HG03135 (cell line): ENCODE results near the gene TMEM108.

ENCODE experiments used
- ATAC-seq: cut with Tn5 transposase; IDR thresholded peaks from one replicate; pipeline ENCODE4 v1.9.1; 2021; ENCODE audit warnings: mild to moderate bottlenecking, moderate library complexity; ENCODE audit not compliant: unreplicated experiment

The TMEM108 gene

DNA sequence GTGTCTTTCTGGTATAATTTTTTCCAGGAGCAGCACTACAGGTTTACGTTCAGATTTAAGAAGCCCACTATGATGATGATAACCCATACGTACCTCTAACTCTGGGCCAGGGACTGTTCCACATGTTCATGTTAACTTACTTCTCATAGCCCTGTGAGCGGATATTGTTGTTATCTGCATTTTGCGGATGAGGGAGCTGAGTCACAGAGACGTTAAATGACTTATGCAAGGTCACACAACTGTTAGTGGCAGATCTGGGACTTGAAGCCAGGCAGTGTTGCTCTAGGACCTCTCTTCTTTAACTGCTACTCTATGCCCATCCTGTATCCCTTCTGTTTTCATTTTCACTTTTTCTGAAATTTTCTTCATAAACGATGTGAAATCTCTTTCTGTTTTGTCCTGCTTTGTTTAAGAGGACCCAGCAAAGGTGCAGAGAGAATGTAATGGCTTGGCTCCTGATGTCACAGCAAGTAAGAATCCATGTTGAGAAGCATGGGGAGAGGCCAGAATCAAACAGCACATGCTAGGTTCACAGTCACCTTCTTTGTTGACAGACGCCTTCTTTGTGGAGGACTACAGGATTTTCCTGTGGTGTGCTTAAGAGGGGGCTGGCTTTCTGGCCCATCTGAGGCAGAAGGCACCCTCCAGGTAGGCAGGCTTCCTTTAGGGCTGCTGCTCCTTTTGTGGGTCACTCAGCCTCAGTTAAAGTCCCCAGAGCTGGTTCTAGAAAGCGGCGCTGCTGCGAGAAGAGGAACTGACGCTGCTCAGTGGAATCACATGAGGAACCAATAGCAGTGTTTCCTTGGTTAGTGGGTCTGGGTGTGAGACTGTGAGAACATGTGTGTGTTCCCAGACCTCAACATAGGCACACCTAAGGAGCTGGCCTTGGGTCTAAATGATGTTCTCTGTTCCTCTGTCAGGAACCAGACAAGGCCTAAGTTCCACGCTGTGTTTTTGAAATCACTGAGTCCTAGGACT, 121.6 kb downstream of the TMEM108 start:
- no peak for ATAC-seq

- ATAC-seq, result no peak
These were observed 123.5 kb downstream of the TMEM108 start for GRCh38 chr3:133161656-133162055.

DNA sequence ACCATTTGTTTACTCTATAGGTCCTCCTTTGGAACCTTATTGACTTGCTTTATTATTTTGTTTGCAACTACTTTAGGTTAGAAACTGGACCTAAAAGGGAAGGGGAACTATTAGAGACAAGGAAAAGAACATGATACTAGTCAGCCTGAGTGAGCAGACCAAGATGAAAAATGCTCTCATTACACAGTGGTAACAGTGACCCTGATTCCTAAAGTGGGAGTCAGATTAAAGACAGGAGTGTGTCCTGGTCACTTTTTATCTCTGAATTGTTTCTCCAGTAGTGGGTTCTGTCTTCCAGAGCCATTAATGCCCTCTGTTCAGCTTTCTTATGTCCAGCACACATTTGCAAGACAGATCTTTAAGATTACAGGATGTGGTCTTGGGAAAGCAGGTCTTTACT, 124.1 kb downstream of the TMEM108 start:
- no peak for ATAC-seq

GRCh38 chr3:133162670-133163305, 124.6 kb downstream of the TMEM108 start:
- ATAC-seq, result no peak

GRCh38 chr3:133167340-133168024, 129.3 kb downstream of the TMEM108 start:
- no peak for ATAC-seq

GRCh38 chr3:133168025-133168401, 129.8 kb downstream of the TMEM108 start:
- ATAC-seq, result no peak

DNA sequence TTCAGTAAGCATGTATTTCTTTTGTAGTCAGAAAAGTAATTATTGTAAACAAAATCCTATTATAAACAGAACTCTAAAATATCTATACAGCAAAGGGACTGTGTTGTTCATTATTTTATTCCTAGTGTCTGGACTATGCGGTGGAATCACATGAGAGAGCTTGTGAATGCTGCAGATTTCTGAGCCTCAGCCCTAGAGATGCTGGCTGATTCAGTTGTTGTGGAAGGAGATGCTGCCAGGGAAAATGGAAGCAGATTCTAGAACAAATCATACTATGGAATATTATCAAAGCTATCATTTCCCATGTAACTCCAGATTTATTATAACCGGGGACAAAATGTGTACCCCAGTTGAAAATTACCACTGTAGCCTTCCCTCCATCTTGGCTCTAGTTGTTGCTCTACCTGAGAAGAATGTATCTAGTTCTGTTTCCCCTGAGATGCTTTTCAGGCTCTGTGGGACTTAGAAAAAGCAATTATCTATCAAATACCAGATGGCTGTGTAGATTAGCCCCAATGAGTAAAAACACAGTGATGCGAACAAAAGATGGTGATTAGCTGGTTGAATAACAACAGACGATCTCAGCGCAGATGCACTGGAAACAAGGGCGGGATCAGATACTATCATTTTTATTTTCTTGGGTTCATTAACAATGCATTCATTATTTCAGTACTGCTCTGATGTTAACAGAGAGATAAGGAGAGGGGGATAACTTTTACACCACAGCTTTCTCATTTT, 131.3 kb downstream of the TMEM108 start:
- ATAC-seq, result no peak

DNA sequence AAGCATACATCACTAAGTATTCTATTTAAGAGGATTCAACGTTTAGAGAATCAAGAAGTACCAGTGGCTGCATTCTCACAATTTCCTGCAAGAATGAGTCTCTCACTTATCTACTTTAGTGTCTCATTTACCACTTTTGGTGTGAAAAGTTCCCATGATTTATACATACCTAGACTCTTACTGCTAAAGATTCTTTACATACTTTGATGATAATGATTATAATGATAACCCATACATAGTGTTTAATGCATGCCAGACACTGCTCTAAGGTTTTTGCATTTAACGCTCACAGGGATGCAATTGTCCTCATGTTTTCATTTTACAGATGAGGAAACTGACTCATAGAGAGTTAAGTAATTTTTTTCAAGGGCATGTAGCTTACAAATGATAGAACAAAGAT, 133.6 kb downstream of the TMEM108 start:
- no peak for ATAC-seq

DNA sequence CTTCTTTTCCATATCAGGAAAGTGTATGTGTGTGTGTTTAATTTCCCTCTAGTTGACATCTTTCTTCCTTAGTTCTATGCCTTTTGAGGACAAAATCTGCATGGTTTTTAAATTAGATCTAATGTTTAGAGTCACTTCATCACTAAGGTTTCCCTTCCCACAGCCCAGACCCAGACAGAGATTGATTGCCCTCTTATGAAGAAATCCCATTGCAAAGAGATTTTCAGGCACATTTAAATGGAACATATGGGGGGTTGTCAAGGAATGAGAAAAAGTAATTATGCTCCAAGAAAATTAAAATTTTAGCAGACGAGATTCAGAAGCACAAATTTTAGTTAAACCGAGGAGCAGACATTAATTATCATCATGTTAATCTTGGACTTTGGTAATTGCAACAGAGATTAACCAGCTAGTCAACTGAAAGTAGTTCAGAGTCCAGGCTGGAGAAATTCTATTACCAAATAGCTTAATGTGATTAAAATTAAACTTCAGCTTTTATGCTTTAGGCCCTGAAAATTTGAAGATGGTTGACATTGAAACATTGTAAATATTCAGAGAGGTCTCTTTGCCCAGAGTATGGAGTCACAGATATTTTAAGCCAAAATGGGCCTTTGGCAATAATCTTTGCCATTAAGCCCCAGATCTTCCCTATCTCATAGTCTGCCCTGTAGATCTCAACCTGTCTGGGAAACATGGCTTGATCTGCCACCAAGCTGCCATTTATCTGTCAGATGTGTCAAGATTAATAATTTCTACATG, 143.4 kb downstream of the TMEM108 start:
- ATAC-seq, result no peak

DNA sequence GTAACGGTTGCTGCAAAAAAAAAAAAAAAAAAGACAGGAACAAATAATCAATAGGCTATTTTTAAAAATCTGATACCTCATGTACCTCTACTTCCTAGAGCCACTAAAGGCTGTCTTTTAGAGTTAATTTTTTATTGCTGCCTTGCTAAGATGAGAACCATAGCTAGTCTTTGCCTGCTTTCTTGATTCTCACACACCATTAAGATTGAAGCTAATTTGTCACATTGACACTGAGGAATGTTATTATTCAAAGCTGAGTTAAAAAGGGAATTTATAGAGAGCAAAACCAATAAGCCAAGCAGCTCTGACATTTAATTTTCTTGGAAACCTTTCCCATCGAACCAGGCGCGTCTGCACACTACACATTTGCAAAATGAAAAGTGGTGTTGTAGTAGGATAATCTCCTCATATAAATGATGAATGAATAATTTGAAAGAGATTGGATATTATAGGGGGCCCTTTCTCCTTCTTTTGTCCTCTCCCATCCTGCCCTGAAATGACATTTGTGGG, 149.7 kb downstream of the TMEM108 start:
- no peak for ATAC-seq

DNA sequence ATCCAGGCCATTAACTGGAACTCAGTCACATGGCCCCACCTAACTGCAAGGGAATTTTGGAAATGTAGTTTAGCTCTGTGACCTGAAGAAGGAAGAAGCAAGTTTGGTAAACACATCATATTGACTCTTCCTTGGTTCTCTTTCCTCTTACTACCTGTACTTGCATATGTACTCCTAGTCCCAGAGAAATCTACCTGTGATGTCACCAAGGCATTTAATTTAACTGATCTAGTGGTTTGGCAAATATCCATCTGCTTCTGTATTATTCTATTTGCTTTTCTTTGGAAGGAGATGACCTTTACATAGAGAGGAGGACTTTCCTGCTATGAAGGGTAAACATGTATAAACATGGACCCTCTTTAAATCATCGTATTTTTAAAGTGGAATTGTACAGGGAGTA, 150.8 kb downstream of the TMEM108 start:
- ATAC-seq, result no peak

- no peak for ATAC-seq
These were observed 151.7 kb downstream of the TMEM108 start for GRCh38 chr3:133189893-133190292.

- no peak for ATAC-seq
These were observed 153.6 kb downstream of the TMEM108 start for GRCh38 chr3:133191818-133192217.

- ATAC-seq, result no peak
These were observed 154.3 kb downstream of the TMEM108 start for GRCh38 chr3:133192363-133192945.

DNA sequence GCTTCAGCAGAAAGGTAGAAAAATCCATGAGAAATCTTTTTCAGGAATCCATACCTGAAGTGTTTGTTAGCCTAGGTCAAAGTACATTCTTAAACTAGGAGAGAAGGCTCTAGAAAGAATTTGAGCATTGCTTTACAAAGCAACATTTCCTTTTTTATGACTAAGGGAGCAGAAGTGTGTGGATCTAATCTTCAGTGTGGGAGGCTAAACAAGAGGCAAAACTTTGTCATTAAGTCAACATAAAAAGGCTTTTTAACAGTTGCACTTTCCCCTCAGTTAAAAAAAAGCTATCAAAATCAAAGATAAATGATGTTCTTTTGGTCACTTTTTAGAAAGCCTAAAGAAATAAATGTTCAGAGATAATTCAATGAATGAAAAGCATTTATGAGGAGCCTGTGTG, 154.8 kb downstream of the TMEM108 start:
- ATAC-seq, result no peak

DNA sequence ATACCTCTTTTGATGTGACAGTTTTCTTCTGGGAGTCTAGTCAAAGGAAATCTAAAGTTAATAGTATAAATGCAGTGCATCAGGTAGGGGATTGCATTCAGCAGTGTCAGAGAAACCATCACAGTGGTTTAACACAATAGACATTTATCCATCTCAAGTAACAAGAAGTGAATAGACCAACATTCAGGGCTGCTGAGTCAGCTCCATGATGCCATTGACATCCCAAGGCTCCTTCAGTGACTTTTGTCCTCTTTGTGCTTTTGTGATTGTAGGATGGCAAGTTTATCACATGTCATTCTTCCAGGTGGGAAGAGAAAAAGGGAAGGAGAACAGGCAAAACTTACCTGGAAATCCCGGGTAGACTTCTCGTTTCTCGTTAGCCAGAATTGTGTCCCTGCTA, 158.3 kb downstream of the TMEM108 start:
- no peak for ATAC-seq

DNA sequence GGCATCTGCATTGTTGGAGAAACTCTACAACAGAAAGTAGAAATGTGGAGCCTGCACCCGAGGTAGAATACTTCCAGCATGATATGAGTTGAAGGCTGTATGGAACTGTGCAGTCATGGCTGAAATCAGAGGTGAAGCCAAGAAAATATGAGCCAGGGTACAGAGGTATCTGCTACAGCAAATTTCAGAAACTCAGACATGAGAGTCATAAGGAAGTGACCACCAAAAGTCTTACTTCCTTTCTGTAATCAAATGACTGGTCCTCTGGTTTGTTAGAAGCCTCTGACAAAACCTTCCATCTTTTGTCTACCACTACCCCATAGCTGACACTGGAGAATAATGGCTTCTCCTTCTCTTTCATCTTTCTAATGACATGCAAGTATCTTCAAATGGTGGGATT, 159.4 kb downstream of the TMEM108 start:
- ATAC-seq, result no peak

DNA sequence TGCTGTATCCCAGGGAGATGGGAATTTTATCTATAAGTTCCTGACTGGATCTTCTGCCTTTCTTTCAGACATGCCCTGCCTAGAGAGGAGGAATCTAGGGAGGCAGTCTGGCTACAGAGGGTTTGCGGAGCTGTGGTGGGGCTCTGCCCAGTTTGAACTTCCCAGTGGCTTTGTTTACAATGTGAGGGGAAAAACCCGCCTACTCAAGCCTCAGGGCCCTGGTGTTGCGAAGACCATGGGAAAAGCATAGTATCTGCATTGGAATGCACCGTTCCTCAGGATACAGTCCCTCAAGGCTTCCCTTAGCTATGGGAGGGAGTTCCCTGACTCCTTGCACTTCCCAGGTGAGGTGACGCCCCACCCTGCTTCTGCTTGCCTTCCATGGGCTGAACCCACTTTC, 168.7 kb downstream of the TMEM108 start:
- no peak for ATAC-seq

DNA sequence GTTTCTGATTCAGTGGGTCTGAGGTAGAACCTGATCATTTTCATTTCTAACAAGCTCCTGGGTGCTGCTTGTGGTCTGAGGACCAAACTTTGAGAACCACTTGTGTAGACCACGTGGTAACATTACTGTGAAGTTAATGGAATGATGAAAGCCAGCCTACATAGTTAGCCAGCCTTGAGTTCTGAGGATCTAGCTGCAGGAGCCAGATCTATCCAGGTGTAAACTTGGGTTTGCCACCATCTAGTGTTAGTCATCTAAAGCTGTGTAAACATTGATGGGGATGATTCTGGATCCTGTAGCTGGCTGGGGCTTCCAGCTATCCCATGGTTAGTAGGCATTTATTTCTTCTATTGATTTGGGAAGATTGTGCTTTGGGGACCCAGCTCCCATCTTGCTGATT, 170.0 kb downstream of the TMEM108 start:
- no peak for ATAC-seq
